Measurements from ENCODE around the gene DAPK2. TPM values are rescaled to one million over a fixed set of nuclear protein-coding genes. Genes with fewer than 3 reads are reported as not detected.

DAPK2 gene
- total RNA-seq, 1 donor from 2014 or later = 9.0 TPM

GRCh38 chr15:63973212-63974009, 72.9 kb downstream of the DAPK2 start:
- peak; percentile 31 for DNase-seq (ENCODE audit: low spot score)

GRCh38 chr15:63972801-63973200, 73.5 kb downstream of the DAPK2 start:
- DNase-seq (ENCODE audit: low spot score) = no peak

GRCh38 chr15:63971904-63972303, 74.4 kb downstream of the DAPK2 start:
- DNase-seq (ENCODE audit: low spot score) = no peak

- peak; percentile 39 for DNase-seq (ENCODE audit: low spot score)
Observed at GRCh38 chr15:63971427-63971805, 74.9 kb downstream of the DAPK2 start.

GRCh38 chr15:63970621-63971426, 75.5 kb downstream of the DAPK2 start:
- DNase-seq (ENCODE audit: low spot score) = no peak

GRCh38 chr15:63969652-63970421, 76.4 kb downstream of the DAPK2 start:
- no peak for DNase-seq (ENCODE audit: low spot score)

GRCh38 chr15:63968700-63969099, 77.6 kb downstream of the DAPK2 start:
- DNase-seq (ENCODE audit: low spot score) = peak; percentile 10

- DNase-seq (ENCODE audit: low spot score) = no peak
Observed at GRCh38 chr15:63968122-63968524, 78.2 kb downstream of the DAPK2 start.

- DNase-seq (ENCODE audit: low spot score) = no peak
Observed at GRCh38 chr15:63967616-63968015, 78.7 kb downstream of the DAPK2 start.

GRCh38 chr15:63962947-63963721, 83.2 kb downstream of the DAPK2 start:
- DNase-seq (ENCODE audit: low spot score) = peak; percentile 23

- DNase-seq (ENCODE audit: low spot score) = no peak
Observed at GRCh38 chr15:63953524-63953923, 92.8 kb downstream of the DAPK2 start.

GRCh38 chr15:63950911-63951481, 95.3 kb downstream of the DAPK2 start:
- DNase-seq (ENCODE audit: low spot score) = no peak

GRCh38 chr15:63948971-63949370, 97.3 kb downstream of the DAPK2 start:
- no peak for DNase-seq (ENCODE audit: low spot score)

GRCh38 chr15:63948436-63948835, 97.8 kb downstream of the DAPK2 start:
- no peak for DNase-seq (ENCODE audit: low spot score)

- no peak for DNase-seq (ENCODE audit: low spot score)
Observed at GRCh38 chr15:63947228-63947627, 99.1 kb downstream of the DAPK2 start.

- no peak for DNase-seq (ENCODE audit: low spot score)
Observed at GRCh38 chr15:63946524-63947065, 99.7 kb downstream of the DAPK2 start.

- peak; percentile 66 for DNase-seq (ENCODE audit: low spot score)
Observed at GRCh38 chr15:63945838-63946298, 100.4 kb downstream of the DAPK2 start.

- DNase-seq (ENCODE audit: low spot score) = peak; percentile 84
Observed at GRCh38 chr15:63945007-63945788, 101.1 kb downstream of the DAPK2 start.

- DNase-seq (ENCODE audit: low spot score) = no peak
Observed at GRCh38 chr15:63944681-63944955, 101.7 kb downstream of the DAPK2 start.
